Liver (tissue), 9 donors: ENCODE results near the gene TANC1. TPM values are rescaled to one million over a fixed set of nuclear protein-coding genes. Genes with fewer than 3 reads are reported as not detected.

Experiments used
- DNase-seq: peaks from one replicate; pipeline ENCODE4 v3.0.0-alpha.2; 2017; ENCODE audit warnings: low spot score
- H3K27ac ChIP-seq, 2 donors: one replicate each; pipeline ENCODE4 v1.7.0; 2013; ENCODE audit warnings: inconsistent platforms in 2 of 2, low read length in 2 of 2, control low read depth in 1 of 2, low read depth in 1 of 2, mild to moderate bottlenecking in 1 of 2
- H3K27me3 ChIP-seq, 4 donors: one replicate each; pipeline versions ENCODE4 v1.6.1 to v1.7.0; 2013; ENCODE audit warnings: low read length in 3 of 4, inconsistent platforms in 1 of 4, mild to moderate bottlenecking in 1 of 4, moderate library complexity in 1 of 4; ENCODE audit not compliant: control insufficient read depth in 4 of 4, insufficient read depth in 4 of 4
- H3K36me3 ChIP-seq, 4 donors: one replicate each; pipeline versions ENCODE4 v1.6.1 to v1.7.0; 2013; ENCODE audit warnings: low read length in 3 of 4, mild to moderate bottlenecking in 3 of 4, low read depth in 1 of 4, moderate library complexity in 1 of 4; ENCODE audit not compliant: control insufficient read depth in 4 of 4, insufficient read depth in 3 of 4
- H3K4me1 ChIP-seq, 4 donors: one replicate each; pipeline versions ENCODE4 v1.6.1 to v1.7.0; 2013; ENCODE audit warnings: low read length in 3 of 4, mild to moderate bottlenecking in 3 of 4, moderate library complexity in 1 of 4; ENCODE audit not compliant: control insufficient read depth in 4 of 4, insufficient read depth in 4 of 4
- H3K4me3 ChIP-seq, 3 donors: one replicate each; pipeline versions ENCODE4 v1.6.1 to v1.7.0; 2013; ENCODE audit warnings: low read length in 3 of 3, control low read depth in 1 of 3, low read depth in 1 of 3, mild to moderate bottlenecking in 1 of 3
- H3K9ac ChIP-seq, 2 donors: one replicate each; pipeline ENCODE4 v1.7.0; 2013; ENCODE audit warnings: low read length in 2 of 2, mild to moderate bottlenecking in 2 of 2, moderate library complexity in 2 of 2, control low read depth in 1 of 2, low read depth in 1 of 2
- H3K9me3 ChIP-seq, 4 donors: one replicate each; pipeline versions ENCODE4 v1.6.1 to v1.7.0; 2013; ENCODE audit warnings: low read length in 3 of 4; ENCODE audit not compliant: control insufficient read depth in 4 of 4
- CTCF ChIP-seq: fragments of 150-350 bp; IDR thresholded peaks from 2 replicates; pipeline ENCODE4 v1.5.1; 2017; ENCODE audit warnings: improper control_type of control experiment, low read depth, low read length; ENCODE audit not compliant: missing input control
- EGR1 ChIP-seq, 2 donors: IDR thresholded peaks; 2 replicates each; pipeline ENCODE4 v1.6.1; 2016 to 2018; ENCODE audit warnings: antibody characterized with exemption in 2 of 2, low read depth in 2 of 2
- FOXA1 ChIP-seq: IDR thresholded peaks from 2 replicates; pipeline ENCODE4 v1.6.1; 2016; ENCODE audit warnings: antibody characterized with exemption
- FOXA2 ChIP-seq: IDR thresholded peaks from 2 replicates; pipeline ENCODE4 v1.6.1; 2016; ENCODE audit warnings: antibody characterized with exemption
- HNF4A ChIP-seq, 2 donors: conservative IDR thresholded peaks; 2 replicates each; pipeline ENCODE4 v1.6.1; 2016; ENCODE audit warnings: antibody characterized with exemption in 2 of 2, mild to moderate bottlenecking in 2 of 2
- HNF4G ChIP-seq: IDR thresholded peaks from 2 replicates; pipeline ENCODE4 v1.6.1; 2016; ENCODE audit warnings: antibody characterized with exemption
- JUND ChIP-seq, 2 donors: IDR thresholded peaks; 2 replicates each; pipeline ENCODE4 v1.6.1; 2016; ENCODE audit warnings: antibody characterized with exemption in 2 of 2
- MAX ChIP-seq: IDR thresholded peaks from 2 replicates; pipeline ENCODE4 v1.6.1; 2016; ENCODE audit warnings: antibody characterized with exemption
- NR2F2 ChIP-seq: IDR thresholded peaks from 2 replicates; pipeline ENCODE4 v1.6.1; 2016; ENCODE audit warnings: antibody characterized with exemption
- REST ChIP-seq: IDR thresholded peaks from 2 replicates; pipeline ENCODE4 v1.6.1; 2016; ENCODE audit warnings: antibody characterized with exemption, mild to moderate bottlenecking
- RXRA ChIP-seq, 2 donors: IDR thresholded peaks; 2 replicates each; pipeline ENCODE4 v1.6.1; 2017 to 2018; ENCODE audit warnings: antibody characterized with exemption in 2 of 2, mild to moderate bottlenecking in 1 of 2
- SP1 ChIP-seq: IDR thresholded peaks from 2 replicates; pipeline ENCODE4 v1.6.1; 2018; ENCODE audit warnings: antibody characterized with exemption, mild to moderate bottlenecking
- TAF1 ChIP-seq: conservative IDR thresholded peaks from 2 replicates; pipeline ENCODE4 v1.6.1; 2016; ENCODE audit warnings: antibody characterized with exemption, mild to moderate bottlenecking
- YY1 ChIP-seq: IDR thresholded peaks from 2 replicates; pipeline ENCODE4 v1.6.1; 2016; ENCODE audit warnings: antibody characterized with exemption, mild to moderate bottlenecking
- ZBTB33 ChIP-seq: IDR thresholded peaks from 2 replicates; pipeline ENCODE4 v1.6.1; 2016; ENCODE audit warnings: antibody characterized with exemption
- WGBS: extraction: QIAGEN DNeasy Blood & Tissue Kit; methylation state at CpG from one replicate; pipeline ENCODE4 v1.1.7; 2013; 5-methylcytosine and 5-hydroxymethylcytosine counted together
- polyA plus RNA-seq, 2 donors: library from polyadenylated mRNA; stranded (reverse) in 1 of 2; unstranded in 1 of 2; fragments of 200-250 nt in 1 of 2; fragments of >200 nt in 1 of 2; fragmentation: Nextera tagmentation in 1 of 2; extraction: Ambion mirVana in 1 of 2; gene quantifications; one replicate each; pipeline versions ENCODE4 v1.2.1 to v1.2.3, GENCODE V29; 2013 to 2015
- total RNA-seq, 2 donors: library from RNA; depleted of rRNA; stranded (reverse); fragments of >200 nt; gene quantifications; one replicate each; pipeline ENCODE4 v1.2.3, GENCODE V29; 2014
- donor health status: healthy.
- donor health status: healthy.
- donor health status: healthy.
- donor health status: healthy.
- donor health status: healthy.

TANC1 gene
- total and polyA plus RNA-seq, 4 donors = 3.7 to 17.7 (median 5.2) TPM

- H3K27me3 ChIP-seq = no peaks in the 10 kb centered on the region
- WGBS = 48% methylated on average over 3 of the region's 3 CpGs
- TF ChIP-seq ZBTB33 = no peak
- TF ChIP-seq RXRA (IDR thresholded peaks at IDR 0.05) = no peak
- TF ChIP-seq YY1 = no peak
- no peak for DNase-seq
- H3K4me1 ChIP-seq = peaks cover 0 to 7% (median 0%) of the 10 kb centered on the region in 4 donors
- no peaks in the 10 kb centered on the region for H3K36me3 ChIP-seq
- H3K9me3 ChIP-seq = no peaks in the 10 kb centered on the region
- H3K9ac ChIP-seq = no peak overlapping the region
- no peak overlapping the region for H3K4me3 ChIP-seq
- H3K27ac ChIP-seq = no peak overlapping the region
These were observed 92.1 kb downstream of the TANC1 start for GRCh38 chr2:159060518-159060917.

- H3K4me3 ChIP-seq = no peak overlapping the region
- peaks cover 0 to 2% (median 0%) of the 10 kb centered on the region in 4 donors for H3K4me1 ChIP-seq
- no peak overlapping the region for H3K27ac ChIP-seq
- no peaks in the 10 kb centered on the region for H3K9me3 ChIP-seq
- H3K27me3 ChIP-seq = no peaks in the 10 kb centered on the region
- TF ChIP-seq JUND (IDR thresholded peaks at IDR 0.05) = no peak
- no peak for TF ChIP-seq FOXA1
- TF ChIP-seq FOXA2 = no peak
- no peak for TF ChIP-seq CTCF
- no peak for TF ChIP-seq REST
- no peak for TF ChIP-seq MAX
- TF ChIP-seq SP1 = no peak
- TF ChIP-seq HNF4G = no peak
- no peak for TF ChIP-seq ZBTB33
- no peak for TF ChIP-seq NR2F2
- no peak for TF ChIP-seq TAF1
- TF ChIP-seq EGR1 (IDR thresholded peaks at IDR 0.05; ENCODE audit: low read depth in 2 of 2) = no peak
- TF ChIP-seq HNF4A (conservative IDR thresholded peaks at IDR 0.05) = no peak
- WGBS = 73% methylated on average over 4 of the region's 4 CpGs
- H3K36me3 ChIP-seq = peaks cover 0 to 4% (median 0%) of the 10 kb centered on the region in 4 donors
- no peak for DNase-seq
- no peak overlapping the region for H3K9ac ChIP-seq
These were observed 95.2 kb downstream of the TANC1 start for GRCh38 chr2:159063677-159064076.
